Esophagus squamous epithelium (tissue), 4 donors: ENCODE data around the gene CABP4.

Source experiments
- CTCF ChIP-seq, 6 experiments: fragments of 450-650 bp in 4 of 6; fragments of 200-600 bp in 2 of 6; sonication (generic) in 2 of 6; IDR thresholded peaks; one replicate each; pipeline ENCODE4 v1.5.1; 2016 to 2019; ENCODE audit warnings: antibody characterized with exemption in 6 of 6, mild to moderate bottlenecking in 4 of 6, moderate library complexity in 4 of 6
- POLR2A ChIP-seq, 4 donors: fragments of 450-650 bp; IDR thresholded peaks; one replicate each; pipeline ENCODE4 v1.6.1; 2017; ENCODE audit warnings: antibody characterized with exemption in 4 of 4, mild to moderate bottlenecking in 4 of 4, moderate library complexity in 3 of 4

- TF ChIP-seq POLR2A (IDR thresholded peaks at IDR 0.05) (no peak), CTCF (IDR thresholded peaks at IDR 0.05) (no peak)
These were observed 21.4 kb upstream of the CABP4 start for GRCh38 chr11:67433536-67434394.
